CD4-positive, alpha-beta memory T cell (primary cell): ENCODE measurements around the gene SOX18. TPM values are rescaled to one million over a fixed set of nuclear protein-coding genes. Genes with fewer than 3 reads are reported as not detected.

Experiments used
- CTCF ChIA-PET: fragments of 350-600 bp; sonication (Branson Sonifier 250); formaldehyde crosslinking; loops from one replicate; lab custom pipeline; 2021; ENCODE audit warnings: inconsistent platforms; ENCODE audit not compliant: partially characterized antibody; lab: Charles Lee
- POLR2A ChIA-PET: fragments of 350-600 bp; sonication (Branson Sonifier 250); formaldehyde crosslinking; loops from one replicate; lab custom pipeline; 2021; ENCODE audit not compliant: partially characterized antibody; lab: Charles Lee
- DNase-seq, 5 donors: peaks; one replicate each; pipeline versions ENCODE4 v3.0.0 to v3.0.0-alpha.2; 2020 to 2022; ENCODE audit warnings: mixed read lengths in 1 of 5
- H3K27ac ChIP-seq: one replicate; pipeline ENCODE4 v1.7.0; 2013; ENCODE audit warnings: low read depth, low read length
- H3K27me3 ChIP-seq: 2 replicates; pipeline ENCODE4 v1.7.0; 2013; ENCODE audit warnings: mild to moderate bottlenecking, low read length, moderate library complexity; ENCODE audit not compliant: insufficient read depth
- H3K36me3 ChIP-seq: 2 replicates; pipeline ENCODE4 v1.7.0; 2013; ENCODE audit warnings: mild to moderate bottlenecking, low read length, moderate library complexity; ENCODE audit not compliant: insufficient read depth
- H3K4me1 ChIP-seq: 2 replicates; pipeline ENCODE4 v1.7.0; 2013; ENCODE audit warnings: mild to moderate bottlenecking, low read length, moderate library complexity; ENCODE audit not compliant: insufficient read depth
- H3K4me3 ChIP-seq, 2 donors: one replicate each; pipeline ENCODE4 v1.7.0; 2013; ENCODE audit warnings: low read length in 2 of 2, mild to moderate bottlenecking in 1 of 2
- H3K9me3 ChIP-seq, 2 donors: one replicate each; pipeline ENCODE4 v1.7.0; 2013; ENCODE audit warnings: low read length in 2 of 2, control low read depth in 1 of 2; ENCODE audit not compliant: control insufficient read depth in 1 of 2
- H3K27ac Mint-ChIP-seq, 7 donors: one replicate each; pipeline ENCODE4 v1.8.0; 2020 to 2021; ENCODE audit warnings: mixed read lengths in 7 of 7, mild to moderate bottlenecking in 6 of 7, inconsistent platforms in 3 of 7, moderate library complexity in 3 of 7
- H3K27me3 Mint-ChIP-seq, 2 donors: one replicate each; pipeline ENCODE4 v1.8.0; 2020 to 2021; ENCODE audit warnings: mixed read lengths in 2 of 2
- H3K36me3 Mint-ChIP-seq, 2 donors: one replicate each; pipeline ENCODE4 v1.8.0; 2020 to 2021; ENCODE audit warnings: mixed read lengths in 2 of 2, inconsistent platforms in 1 of 2, mild to moderate bottlenecking in 1 of 2
- H3K4me1 Mint-ChIP-seq, 4 donors: one replicate each; pipeline ENCODE4 v1.8.0; 2020 to 2021; ENCODE audit warnings: mixed read lengths in 4 of 4, mild to moderate bottlenecking in 1 of 4
- H3K4me3 Mint-ChIP-seq, 8 donors: one replicate each; pipeline ENCODE4 v1.8.0; 2020 to 2021; ENCODE audit warnings: mixed read lengths in 8 of 8, mild to moderate bottlenecking in 7 of 8, moderate library complexity in 6 of 8, inconsistent platforms in 3 of 8
- H3K9me3 Mint-ChIP-seq, 8 donors: one replicate each; pipeline ENCODE4 v1.8.0; 2020 to 2021; ENCODE audit warnings: mixed read lengths in 8 of 8, mild to moderate bottlenecking in 5 of 8, inconsistent platforms in 3 of 8, moderate library complexity in 1 of 8
- intact Hi-C: fragments of 100-400 bp; cut with micrococcal nuclease; formaldehyde crosslinking; loops from one replicate; pipeline ENCODE4 v1.15.1; 2023
- polyA plus RNA-seq, 2 donors: library from polyadenylated mRNA; unstranded; fragments of 300-500 nt; fragmentation: Illumina TruSeq; gene quantifications; one replicate each; pipeline ENCODE4 v1.2.3, GENCODE V29; 2021
- total RNA-seq, 2 experiments: library from RNA; stranded (reverse); gene quantifications; one replicate each; pipeline ENCODE4 v1.2.3, GENCODE V29; 2021

SOX18 gene
- total and polyA plus RNA-seq, 4 experiments from 2014 or later, result not detected

DNA sequence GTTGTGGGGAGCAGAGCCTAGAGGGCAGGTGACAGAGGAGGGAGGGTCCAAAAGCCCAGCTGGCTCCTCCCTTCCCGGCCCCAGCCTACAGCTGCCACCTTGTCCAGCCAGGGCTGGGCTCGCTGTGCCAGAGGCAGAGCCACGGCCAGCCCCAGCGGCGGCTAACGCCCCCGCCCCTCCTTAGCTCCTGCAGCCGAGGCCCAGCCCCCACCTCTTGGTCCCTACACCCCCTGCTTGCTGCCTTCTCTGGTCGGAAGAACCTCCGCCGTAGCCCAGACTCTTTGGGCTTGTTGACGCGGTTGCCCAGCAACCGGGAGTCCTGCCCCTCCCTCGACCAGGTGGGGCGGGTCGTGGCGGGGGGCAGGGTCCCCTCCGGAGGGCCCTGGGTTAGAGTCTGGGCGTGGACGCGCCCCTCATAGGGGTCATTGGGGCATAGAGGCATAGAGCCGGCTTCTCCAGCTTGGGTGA is 35.3 kb upstream of the SOX18 start:
- no peaks in the 10 kb centered on the region for H3K36me3 ChIP-seq
- peaks cover 26% of the 10 kb centered on the region for H3K4me1 ChIP-seq
- H3K27ac Mint-ChIP-seq, result peak overlapping the region in 3 of 7 donors; percentile 45 to 52 (median 52)
- H3K4me3 ChIP-seq, result no peak overlapping the region
- peak overlapping the region in 7 of 8 donors; percentile 84 to 93 (median 85) for H3K4me3 Mint-ChIP-seq
- H3K9me3 ChIP-seq, result no peaks in the 10 kb centered on the region
- H3K36me3 Mint-ChIP-seq, result no peaks in the 10 kb centered on the region
- CTCF ChIA-PET, result interaction anchor here (1.0 to 5.2 kb wide), 6 partner anchors 15 to 104 kb away, joined by 3 to 73 read pairs (median 7); partner anchors contain the start of gene PRPF6
- DNase-seq, result no peak
- peaks cover 0 to 14% (median 3%) of the 10 kb centered on the region in 8 donors for H3K9me3 Mint-ChIP-seq
- H3K27me3 ChIP-seq, result no peaks in the 10 kb centered on the region
- H3K27ac ChIP-seq, result peak overlapping the region; percentile 9
- peaks cover 11 to 39% (median 25%) of the 10 kb centered on the region in 4 donors for H3K4me1 Mint-ChIP-seq
- intact Hi-C loops, result no loop called here
- H3K27me3 Mint-ChIP-seq, result no peaks in the 10 kb centered on the region
- POLR2A ChIA-PET, result interaction anchor here (0.9 to 1.9 kb wide), 4 partner anchors 13 to 26 kb away, joined by 3 to 7 read pairs (median 6); partner anchors contain the start of gene TCEA2

DNA sequence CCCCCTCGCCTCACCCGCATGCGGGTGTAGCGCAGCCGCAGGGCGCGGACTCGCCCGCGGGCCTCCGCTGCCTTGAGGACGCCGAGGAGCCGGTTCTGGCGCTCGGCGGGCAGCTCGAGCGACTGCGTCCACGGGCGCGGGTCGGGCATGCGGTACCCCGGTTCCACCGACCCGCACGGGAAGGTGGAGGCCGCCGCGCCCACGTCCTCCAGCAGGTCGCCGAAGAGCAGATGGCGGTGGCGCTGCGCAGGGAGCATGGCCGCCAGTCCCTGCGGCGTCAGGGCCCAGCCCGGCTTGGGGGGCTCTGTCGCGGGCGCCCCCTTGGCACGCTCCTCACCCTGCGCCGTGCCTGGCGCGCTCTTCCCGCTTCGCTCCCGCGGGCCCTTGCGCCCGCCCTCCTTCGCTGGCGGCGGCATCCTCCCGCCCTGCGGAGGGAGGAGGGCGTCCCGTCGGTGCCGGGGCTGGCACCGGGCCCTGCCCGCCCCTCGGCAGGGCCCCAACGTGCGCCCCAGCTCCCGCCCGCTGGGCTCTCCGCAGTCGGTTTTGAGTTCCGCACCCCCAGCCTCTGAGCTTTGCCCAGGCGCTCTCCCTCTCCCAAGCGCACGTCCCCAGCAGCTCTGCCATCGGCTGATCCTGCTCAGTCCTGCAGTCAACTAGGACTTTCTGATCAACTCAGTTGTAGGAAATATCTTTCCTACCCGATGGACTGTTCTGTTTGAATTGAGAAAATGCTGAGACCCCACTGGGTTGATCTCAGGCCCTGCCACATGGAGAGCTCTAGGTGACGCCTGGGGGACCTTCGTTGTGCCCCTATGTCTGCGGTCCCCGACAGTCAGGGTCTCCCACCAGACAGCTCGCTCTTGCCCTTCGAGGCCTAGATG is 34.6 kb upstream of the SOX18 start, which contains the start of gene LKAAEAR1:
TSS of gene LKAAEAR1 (minus strand) at position 595 of the 881 bp plus-strand sequence. CDS start at position 416, 179 bp downstream.
- POLR2A ChIA-PET, result interaction anchor here (0.9 to 1.9 kb wide), 9 partner anchors 12 to 172 kb away, joined by 3 to 13 read pairs (median 5); partner anchors contain the start of genes PRPF6 and TCEA2
- H3K27me3 ChIP-seq, result no peaks in the 10 kb centered on the region
- peaks cover 0 to 14% (median 3%) of the 10 kb centered on the region in 8 donors for H3K9me3 Mint-ChIP-seq
- peak within 1 kb of the TSS; percentile 84 to 93 (median 88) for H3K4me3 Mint-ChIP-seq
- intact Hi-C loops, result loop anchor here (1.0 kb wide), 2 partner anchors 36 to 45 kb away; no protein-coding TSS in a partner anchor
- peak within 1 kb of the TSS in 5 of 7 donors; percentile 52 to 89 (median 74) for H3K27ac Mint-ChIP-seq
- no peaks in the 10 kb centered on the region for H3K9me3 ChIP-seq
- CTCF ChIA-PET, result interaction anchor here (0.9 to 5.2 kb wide), 10 partner anchors 9 to 179 kb away, joined by 3 to 73 read pairs (median 4); partner anchors contain the start of gene PRPF6
- peaks cover 11 to 40% (median 26%) of the 10 kb centered on the region in 4 donors for H3K4me1 Mint-ChIP-seq
- peaks cover 0 to 1% of the 10 kb centered on the region in 2 donors for H3K36me3 Mint-ChIP-seq
- peak within 1 kb of the TSS; percentile 9 for H3K27ac ChIP-seq
- peaks cover 26% of the 10 kb centered on the region for H3K4me1 ChIP-seq
- peak within 1 kb of the TSS; percentile 29 to 51 for H3K4me3 ChIP-seq
- peak in 1 of 5 donors; percentile 23 for DNase-seq
- no peaks in the 10 kb centered on the region for H3K36me3 ChIP-seq
- H3K27me3 Mint-ChIP-seq, result no peaks in the 10 kb centered on the region

DNA sequence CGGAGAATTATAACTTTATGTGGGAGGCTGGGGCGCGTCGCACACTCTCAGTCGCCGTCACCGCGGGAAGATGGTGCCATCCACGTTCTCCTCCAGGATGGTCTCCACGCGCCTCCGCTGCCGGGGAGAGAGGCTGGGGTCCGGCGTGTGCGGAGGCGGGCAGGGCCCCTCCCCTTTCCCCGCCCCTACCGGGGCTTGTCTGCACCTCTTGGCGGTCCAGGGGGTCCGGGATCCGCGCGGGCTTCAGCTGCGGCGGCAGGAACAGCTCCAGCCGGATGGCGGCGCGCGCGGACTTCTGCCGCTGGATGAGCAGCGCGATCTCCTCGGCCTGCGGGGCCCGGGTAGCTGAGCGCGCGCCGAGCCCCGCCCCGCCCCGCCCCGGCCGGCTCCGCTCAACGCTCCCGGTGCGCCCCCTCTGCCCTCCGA is 34.0 kb upstream of the SOX18 start:
- Mint-ChIP-seq H3K27me3 (no peaks in the 10 kb centered on the region), H3K4me1 (peaks cover 11 to 44% (median 27%) of the 10 kb centered on the region in 4 donors), H3K36me3 (peaks cover 0 to 3% of the 10 kb centered on the region in 2 donors), H3K27ac (peak overlapping the region in 3 of 7 donors; percentile 35 to 89 (median 74)), H3K4me3 (peak overlapping the region; percentile 68 to 81 (median 76)), H3K9me3 (peaks cover 0 to 14% (median 3%) of the 10 kb centered on the region in 8 donors)
- H3K9me3 ChIP-seq, result no peaks in the 10 kb centered on the region
- ChIA-PET POLR2A (interaction anchor here (1.2 to 1.9 kb wide), 8 partner anchors 11 to 173 kb away, joined by 3 to 13 read pairs (median 6); partner anchors contain the start of genes PRPF6 and TCEA2), CTCF (interaction anchor here (0.9 to 5.2 kb wide), 9 partner anchors 10 to 179 kb away, joined by 3 to 73 read pairs (median 4); partner anchors contain the start of gene PRPF6)
- peaks cover 26% of the 10 kb centered on the region for H3K4me1 ChIP-seq
- no peaks in the 10 kb centered on the region for H3K36me3 ChIP-seq
- H3K4me3 ChIP-seq, result peak overlapping the region; percentile 29 to 51
- H3K27ac ChIP-seq, result no peak overlapping the region
- no peaks in the 10 kb centered on the region for H3K27me3 ChIP-seq
- intact Hi-C loops, result loop anchor here (1.0 kb wide), 2 partner anchors 37 to 44 kb away; no protein-coding TSS in a partner anchor
- peak; percentile 50 to 64 (median 60) for DNase-seq

DNA sequence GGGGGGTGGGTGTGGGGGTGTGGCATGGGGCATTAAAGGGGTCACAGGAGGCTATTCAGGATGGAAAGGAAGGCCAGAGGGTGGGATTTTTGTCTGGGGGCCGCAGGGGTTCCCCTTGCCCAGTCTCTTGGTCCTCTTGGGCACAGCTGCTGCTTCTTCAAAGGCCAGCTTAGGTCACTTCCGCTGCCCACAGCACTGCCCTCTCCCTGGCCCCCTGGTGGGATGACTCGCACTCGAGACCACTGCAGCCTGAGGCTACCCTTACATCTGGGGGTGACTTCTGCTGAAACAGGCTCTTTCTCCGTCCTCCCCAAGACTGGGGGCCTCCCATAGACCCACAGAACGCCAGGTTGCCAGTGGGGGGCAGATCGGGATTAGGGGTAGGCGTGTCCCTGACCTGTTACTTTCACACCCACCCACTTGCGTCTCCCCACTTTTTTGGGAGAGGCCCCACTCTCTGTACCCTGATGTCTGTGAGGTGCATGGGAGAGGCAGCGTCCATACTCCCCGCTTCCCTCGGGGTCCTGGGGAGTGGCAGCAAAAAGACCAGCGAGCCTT is 33.5 kb upstream of the SOX18 start:
- intact Hi-C loops, result loop anchor here (1.0 kb wide), 2 partner anchors 37 to 44 kb away; no protein-coding TSS in a partner anchor
- Mint-ChIP-seq H3K4me1 (peaks cover 11 to 46% (median 27%) of the 10 kb centered on the region in 4 donors), H3K9me3 (peaks cover 0 to 11% (median 0%) of the 10 kb centered on the region in 8 donors), H3K27me3 (no peaks in the 10 kb centered on the region), H3K36me3 (peaks cover 0 to 5% of the 10 kb centered on the region in 2 donors), H3K27ac (peak overlapping the region in 2 of 7 donors; percentile 35 to 89), H3K4me3 (peak overlapping the region; percentile 68 to 81 (median 76))
- Histone ChIP-seq H3K9me3 (no peaks in the 10 kb centered on the region), H3K36me3 (no peaks in the 10 kb centered on the region), H3K27ac (no peak overlapping the region), H3K4me1 (peaks cover 26% of the 10 kb centered on the region), H3K27me3 (no peaks in the 10 kb centered on the region), H3K4me3 (peak overlapping the region in 1 of 2 donors; percentile 29)
- ChIA-PET CTCF (interaction anchor here (1.1 to 5.2 kb wide), 7 partner anchors 10 to 102 kb away, joined by 3 to 73 read pairs (median 6); partner anchors contain the start of gene PRPF6), POLR2A (interaction anchor here (0.5 to 1.9 kb wide), 8 partner anchors 14 to 192 kb away, joined by 3 to 13 read pairs (median 4); partner anchors contain the start of gene PRPF6)
- peak in 1 of 5 donors; percentile 26 for DNase-seq

DNA sequence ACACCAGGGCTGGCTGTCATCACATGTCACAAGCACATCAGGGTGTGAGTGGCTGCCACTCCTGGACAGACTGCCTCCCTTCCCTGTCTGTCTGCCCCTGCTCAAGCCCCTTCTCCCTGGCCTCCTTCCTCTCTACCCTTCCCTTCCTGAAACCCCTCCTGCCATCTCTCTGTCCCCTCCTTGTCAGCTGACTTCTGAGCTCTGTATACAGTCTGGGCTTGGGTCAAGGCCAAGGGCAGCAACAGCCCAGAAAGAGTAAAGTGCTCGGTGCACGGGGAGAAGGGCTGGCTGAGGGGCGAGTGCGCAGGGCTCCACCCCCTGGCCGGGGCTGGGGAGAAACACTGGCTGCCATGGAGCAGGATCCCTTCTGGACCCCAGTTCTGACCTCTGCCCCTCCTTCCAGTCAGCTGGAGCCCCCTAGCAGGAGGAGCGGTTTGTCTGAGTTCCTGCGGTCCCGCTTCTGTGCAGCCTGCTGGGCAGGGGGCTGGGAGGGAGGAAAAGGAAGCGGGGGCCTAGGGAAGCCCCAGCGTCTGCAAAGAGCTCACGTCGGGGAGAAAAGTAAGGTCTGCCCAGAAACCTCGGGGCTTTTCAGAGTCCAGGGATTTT is 32.8 kb upstream of the SOX18 start:
- Mint-ChIP-seq H3K4me1 (peaks cover 11 to 53% (median 29%) of the 10 kb centered on the region in 4 donors), H3K27me3 (no peaks in the 10 kb centered on the region), H3K36me3 (peaks cover 0 to 8% of the 10 kb centered on the region in 2 donors), H3K4me3 (peak overlapping the region in 7 of 8 donors; percentile 48 to 86 (median 66)), H3K9me3 (peaks cover 0 to 8% (median 0%) of the 10 kb centered on the region in 8 donors), H3K27ac (peak overlapping the region in 5 of 7 donors; percentile 17 to 89 (median 25))
- CTCF ChIA-PET, result interaction anchor here (0.8 to 5.2 kb wide), 6 partner anchors 13 to 102 kb away, joined by 3 to 73 read pairs (median 5); partner anchors contain the start of gene SAMD10
- Histone ChIP-seq H3K27me3 (no peaks in the 10 kb centered on the region), H3K4me1 (peaks cover 30% of the 10 kb centered on the region), H3K9me3 (no peaks in the 10 kb centered on the region), H3K36me3 (no peaks in the 10 kb centered on the region), H3K4me3 (no peak overlapping the region), H3K27ac (no peak overlapping the region)
- intact Hi-C loops, result no loop called here
- POLR2A ChIA-PET, result interaction anchor here (0.5 to 1.7 kb wide), 3 partner anchors 65 to 193 kb away, joined by 3 read pairs; no protein-coding TSS in a partner anchor
- DNase-seq, result no peak

GRCh38 chr20:64081624-64081964 is 32.2 kb upstream of the SOX18 start:
- Histone ChIP-seq H3K27me3 (no peaks in the 10 kb centered on the region), H3K4me1 (peaks cover 37% of the 10 kb centered on the region), H3K36me3 (no peaks in the 10 kb centered on the region), H3K9me3 (no peaks in the 10 kb centered on the region), H3K27ac (no peak overlapping the region), H3K4me3 (no peak overlapping the region)
- Mint-ChIP-seq H3K4me3 (peak overlapping the region; percentile 46 to 86 (median 62)), H3K27me3 (no peaks in the 10 kb centered on the region), H3K36me3 (peaks cover 0 to 8% of the 10 kb centered on the region in 2 donors), H3K27ac (peak overlapping the region in 5 of 7 donors; percentile 17 to 89 (median 65)), H3K9me3 (peaks cover 0 to 5% (median 0%) of the 10 kb centered on the region in 8 donors), H3K4me1 (peaks cover 11 to 56% (median 31%) of the 10 kb centered on the region in 4 donors)
- ChIA-PET POLR2A (no interaction called here), CTCF (interaction anchor here (0.5 to 5.2 kb wide), 5 partner anchors 12 to 41 kb away, joined by 3 to 73 read pairs (median 3); no protein-coding TSS in a partner anchor)
- DNase-seq, result no peak
- intact Hi-C loops, result no loop called here
